Measurements from ENCODE around the gene SLC11A2. TPM values are rescaled to one million over a fixed set of nuclear protein-coding genes. Genes with fewer than 3 reads are reported as not detected.

The SLC11A2 gene
- total and polyA plus RNA-seq, 9 of the 15 experiments (the other 6 are each of a cell fraction or from before 2014, with no cell fraction given) = 21.1 to 54.0 (median 32.9) TPM

GRCh38 chr12:50986966-50987737 is 39.0 kb downstream of the SLC11A2 start:
- DNase-seq (ENCODE audit: extremely low read depth in 1 of 4, low spot score in 3 of 4) (peak; percentile 27 to 56 (median 40)), ATAC-seq (peak; percentile 90), FAIRE-seq (peak; percentile 64)
- Histone ChIP-seq H2AFZ (ENCODE audit: low read depth, low read length) (no peak overlapping the region), H3K9me3 (replicated peaks; ENCODE audit: control insufficient read depth, insufficient read depth, low read depth, low read length) (no peaks in the 10 kb centered on the region), H3K27ac (ENCODE audit: extremely low read depth, low read depth, low read length) (no peak overlapping the region), H3K27me3 (ENCODE audit: control insufficient read depth in 2 of 2, insufficient read depth in 2 of 2, low read length in 2 of 2) (no peaks in the 10 kb centered on the region), H3K36me3 (ENCODE audit: control insufficient read depth, insufficient read depth, low read length) (peaks cover 63% of the 10 kb centered on the region), H3K9ac (ENCODE audit: insufficient read depth in 1 of 2, low read depth in 2 of 2, low read length in 2 of 2) (no peak overlapping the region), H3K4me3 (no peak overlapping the region), H3K79me2 (ENCODE audit: control insufficient read depth, insufficient read depth, low read length) (no peaks in the 10 kb centered on the region), H3K9me1 (ENCODE audit: control insufficient read depth, insufficient read depth, low read length) (no peaks in the 10 kb centered on the region), H3K4me1 (replicated peaks in 1 of 2; ENCODE audit: control insufficient read depth in 2 of 2, insufficient read depth in 2 of 2, low read length in 2 of 2) (no peaks in the 10 kb centered on the region), H3K4me2 (ENCODE audit: insufficient read depth, low read length) (no peak overlapping the region), H4K20me1 (replicated peaks; ENCODE audit: control insufficient read depth, insufficient read depth, low read length) (no peaks in the 10 kb centered on the region)
- POLR2A ChIA-PET = interaction anchor here (0.6 to 1.6 kb wide), 7 partner anchors 9 to 547 kb away, joined by 3 to 6 read pairs (median 4); no protein-coding TSS in a partner anchor
- 56% methylated on average over 8 of the region's 8 CpGs for WGBS (ENCODE audit: insufficient coverage, low coverage, missing lambda C conversion rate)
- in situ Hi-C loops (cut with MboI) (no loop called here), intact Hi-C loops (cut with micrococcal nuclease) (loop anchor here (1.0 to 5.0 kb wide), 3 partner anchors 162 to 365 kb away; no protein-coding TSS in a partner anchor)
- BruUV-seq (replicated peaks) = no TSS peak
- CTCF ChIA-PET (ENCODE audit: low intra/inter-chr PET ratio) = interaction anchor here (0.7 to 3.1 kb wide), 5 partner anchors 157 to 483 kb away, joined by 3 to 33 read pairs (median 4); partner anchors contain the start of gene DIP2B
- TF ChIP-seq NR2C2 (CRISPR knock-in tag; IDR thresholded peaks at IDR 0.05) (no peak), NR2C2 (tag; IDR thresholded peaks at IDR 0.05) (no peak), CC2D1A (IDR thresholded peaks at IDR 0.05) (peak; percentile 38; the same call in 1 of the 2 replicates), SMAD2 (IDR thresholded peaks at IDR 0.05; ENCODE audit: low read depth, low read length) (no peak), TFAP4 (CRISPR knock-in tag; IDR thresholded peaks at IDR 0.05; ENCODE audit: borderline replicate concordance) (peak; percentile 64), ZNF280A (IDR thresholded peaks at IDR 0.05; ENCODE audit: low read depth, partially characterized antibody) (no peak), DACH1 (IDR thresholded peaks at IDR 0.05; ENCODE audit: partially characterized antibody) (peak; percentile 51), HMGN3 (IDR thresholded peaks at IDR 0.05; ENCODE audit: borderline replicate concordance, extremely low read depth, insufficient read length, low read depth, low read length) (no peak), CSDE1 (IDR thresholded peaks at IDR 0.05) (no peak), CREM (IDR thresholded peaks at IDR 0.05; ENCODE audit: low read depth) (no peak)
- TF ChIP-seq, protein P1, sequence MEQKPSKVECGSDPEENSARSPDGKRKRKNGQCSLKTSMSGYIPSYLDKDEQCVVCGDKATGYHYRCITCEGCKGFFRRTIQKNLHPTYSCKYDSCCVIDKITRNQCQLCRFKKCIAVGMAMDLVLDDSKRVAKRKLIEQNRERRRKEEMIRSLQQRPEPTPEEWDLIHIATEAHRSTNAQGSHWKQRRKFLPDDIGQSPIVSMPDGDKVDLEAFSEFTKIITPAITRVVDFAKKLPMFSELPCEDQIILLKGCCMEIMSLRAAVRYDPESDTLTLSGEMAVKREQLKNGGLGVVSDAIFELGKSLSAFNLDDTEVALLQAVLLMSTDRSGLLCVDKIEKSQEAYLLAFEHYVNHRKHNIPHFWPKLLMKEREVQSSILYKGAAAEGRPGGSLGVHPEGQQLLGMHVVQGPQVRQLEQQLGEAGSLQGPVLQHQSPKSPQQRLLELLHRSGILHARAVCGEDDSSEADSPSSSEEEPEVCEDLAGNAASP (IDR thresholded peaks at IDR 0.05) = no peak
